RWPE2 (cell line): Measurements from ENCODE around the gene LRRC59.

Experiments
- ATAC-seq: fragments of 200-7000 bp; cut with Tn5 transposase; 3 replicates; pipeline ENCODE4 v1.9.1; 2021; ENCODE audit warnings: low read depth
- DNase-seq: peaks from one replicate; pipeline ENCODE4 v3.0.0-alpha.2; 2020; ENCODE audit warnings: low spot score
- H3K27ac ChIP-seq: fragments of 450-650 bp; 2 replicates; pipeline ENCODE4 v1.5.1; 2017; ENCODE audit warnings: mild to moderate bottlenecking; ENCODE audit not compliant: poor library complexity, severe bottlenecking
- H3K27me3 ChIP-seq: fragments of 250-450 bp; sonication (Bioruptor Pico); 2 replicates; pipeline ENCODE4 v1.5.1; 2021; ENCODE audit warnings: mild to moderate bottlenecking, moderate library complexity; ENCODE audit not compliant: insufficient read depth, poor library complexity, severe bottlenecking
- H3K36me3 ChIP-seq: fragments of 250-450 bp; sonication (Bioruptor Pico); 2 replicates; pipeline ENCODE4 v1.5.1; 2020; ENCODE audit warnings: low read depth, mild to moderate bottlenecking, moderate library complexity
- H3K4me1 ChIP-seq: fragments of 250-450 bp; sonication (Bioruptor Pico); 2 replicates; pipeline ENCODE4 v1.5.1; 2021; ENCODE audit warnings: mild to moderate bottlenecking, moderate library complexity; ENCODE audit not compliant: insufficient read depth, poor library complexity, severe bottlenecking
- H3K4me3 ChIP-seq: fragments of 250-450 bp; sonication (Bioruptor Pico); 2 replicates; pipeline ENCODE4 v1.5.1; 2021; ENCODE audit warnings: mild to moderate bottlenecking, moderate library complexity; ENCODE audit not compliant: severe bottlenecking
- H3K9me3 ChIP-seq: fragments of 250-450 bp; sonication (Bioruptor Pico); 2 replicates; pipeline ENCODE4 v1.5.1; 2021; ENCODE audit warnings: mild to moderate bottlenecking, moderate library complexity; ENCODE audit not compliant: severe bottlenecking
- CTCF ChIP-seq: fragments of 450-650 bp; IDR thresholded peaks from one replicate; pipeline ENCODE4 v1.5.1; 2017; ENCODE audit warnings: mild to moderate bottlenecking, moderate library complexity; ENCODE audit not compliant: poor library complexity, severe bottlenecking

LRRC59 gene

GRCh38 chr17:50426814-50427787 lies 29.8 kb upstream of the LRRC59 start:
- ATAC-seq (peak; percentile 34), DNase-seq (no peak)
- Histone ChIP-seq H3K4me3 (peak overlapping the region; percentile 68), H3K4me1 (peaks cover 49% of the 10 kb centered on the region), H3K27me3 (no peaks in the 10 kb centered on the region), H3K36me3 (peaks cover 40% of the 10 kb centered on the region), H3K27ac (peak overlapping the region; percentile 92), H3K9me3 (no peaks in the 10 kb centered on the region)
- TF ChIP-seq CTCF: peak; percentile 77

- peaks cover 34% of the 10 kb centered on the region for H3K36me3 ChIP-seq
- H3K27ac ChIP-seq: peak overlapping the region; percentile 92
- H3K9me3 ChIP-seq: no peaks in the 10 kb centered on the region
- no peak; the same call in 2 of the 3 replicates for ATAC-seq
- no peak for DNase-seq
- H3K27me3 ChIP-seq: no peaks in the 10 kb centered on the region
- no peak for TF ChIP-seq CTCF
- H3K4me3 ChIP-seq: peak overlapping the region; percentile 68
- peaks cover 53% of the 10 kb centered on the region for H3K4me1 ChIP-seq
These were observed 29.1 kb upstream of the LRRC59 start for GRCh38 chr17:50426472-50426782.

- peaks cover 55% of the 10 kb centered on the region for H3K4me1 ChIP-seq
- peak within 1 kb of the TSS; percentile 68 for H3K4me3 ChIP-seq
- H3K9me3 ChIP-seq: no peaks in the 10 kb centered on the region
- H3K27me3 ChIP-seq: no peaks in the 10 kb centered on the region
- no peak for TF ChIP-seq CTCF
- ATAC-seq (peak; percentile 59), DNase-seq (peak; percentile 80)
- peaks cover 30% of the 10 kb centered on the region for H3K36me3 ChIP-seq
- H3K27ac ChIP-seq: peak within 1 kb of the TSS; percentile 92
These were observed 28.6 kb upstream of the LRRC59 start, which contains the start of gene ACSF2 for GRCh38 chr17:50425682-50426471. Gene ACSF2, plus strand, starts transcription at chr17:50426218. Its CDS starts 44 bp downstream, at chr17:50426262.

- no peak for ATAC-seq
These were observed 27.8 kb upstream of the LRRC59 start for GRCh38 chr17:50424996-50425681.

More at GRCh38 chr17:50424996-50425681, 27.8 kb upstream of the LRRC59 start:
- no peak for TF ChIP-seq CTCF
- Histone ChIP-seq H3K27me3 (no peaks in the 10 kb centered on the region), H3K4me1 (peaks cover 56% of the 10 kb centered on the region), H3K9me3 (no peaks in the 10 kb centered on the region), H3K4me3 (peak overlapping the region; percentile 68), H3K27ac (peak overlapping the region; percentile 92), H3K36me3 (peaks cover 23% of the 10 kb centered on the region)
- DNase-seq: no peak
